HG02571 (cell line): ENCODE results near the gene CDKN2A.
A peak's percentile ranks its signal among the peaks of the same experiment; 100 is the strongest.

Experiments
- ATAC-seq: cut with Tn5 transposase; IDR thresholded peaks from one replicate; pipeline ENCODE4 v1.9.1; 2021; ENCODE audit warnings: mild to moderate bottlenecking, moderate library complexity; ENCODE audit not compliant: unreplicated experiment

CDKN2A gene

GRCh38 chr9:22008384-22008716 lies 14.2 kb upstream of the CDKN2A start:
- no peak for ATAC-seq

- ATAC-seq = no peak
Observed at GRCh38 chr9:22005702-22006606, 11.8 kb upstream of the CDKN2A start.

GRCh38 chr9:22005021-22005701 lies 11.0 kb upstream of the CDKN2A start:
- no peak for ATAC-seq

- no peak for ATAC-seq
Observed at GRCh38 chr9:22002038-22002437, 7.8 kb upstream of the CDKN2A start.

GRCh38 chr9:21998026-21998425 lies 3.8 kb upstream of the CDKN2A start:
- no peak for ATAC-seq

- ATAC-seq = no peak
Observed at GRCh38 chr9:21997480-21997879, 3.3 kb upstream of the CDKN2A start.

- ATAC-seq = no peak
Observed at GRCh38 chr9:21996858-21997257, 2.7 kb upstream of the CDKN2A start.

GRCh38 chr9:21996438-21996837 lies 2.2 kb upstream of the CDKN2A start:
- ATAC-seq = no peak

GRCh38 chr9:21995666-21996398 lies 1.6 kb upstream of the CDKN2A start:
- ATAC-seq = no peak

GRCh38 chr9:21995006-21995665 lies 944 bp upstream of the CDKN2A start:
- peak; percentile 91 for ATAC-seq

GRCh38 chr9:21994556-21995005 lies 389 bp upstream of the CDKN2A start, which contains the start of gene CDKN2B-AS1:
CDKN2B-AS1 (plus strand) TSS chr9:21994791.
- peak; percentile 36 for ATAC-seq

- ATAC-seq = no peak
Observed at GRCh38 chr9:21993007-21993406, 1.2 kb downstream of the CDKN2A start.

- no peak for ATAC-seq
Observed at GRCh38 chr9:21991072-21991959, 2.9 kb downstream of the CDKN2A start.

- no peak for ATAC-seq
Observed at GRCh38 chr9:21989440-21990189, 4.6 kb downstream of the CDKN2A start.

GRCh38 chr9:21988056-21988990 lies 5.9 kb downstream of the CDKN2A start:
- no peak for ATAC-seq

- no peak for ATAC-seq
Observed at GRCh38 chr9:21985964-21986667, 8.1 kb downstream of the CDKN2A start.

- no peak for ATAC-seq
Observed at GRCh38 chr9:21984101-21984500, 10.1 kb downstream of the CDKN2A start.

GRCh38 chr9:21983561-21983935 lies 10.6 kb downstream of the CDKN2A start:
- no peak for ATAC-seq
